Hippocampal formation (tissue), 2 donors: ENCODE results near the gene CCDC85B.

Experiments used
- DNase-seq, 2 donors: peaks; one replicate each; lab custom pipeline; 2025; lab: John Stamatoyannopoulos, UW

CCDC85B gene

DNA sequence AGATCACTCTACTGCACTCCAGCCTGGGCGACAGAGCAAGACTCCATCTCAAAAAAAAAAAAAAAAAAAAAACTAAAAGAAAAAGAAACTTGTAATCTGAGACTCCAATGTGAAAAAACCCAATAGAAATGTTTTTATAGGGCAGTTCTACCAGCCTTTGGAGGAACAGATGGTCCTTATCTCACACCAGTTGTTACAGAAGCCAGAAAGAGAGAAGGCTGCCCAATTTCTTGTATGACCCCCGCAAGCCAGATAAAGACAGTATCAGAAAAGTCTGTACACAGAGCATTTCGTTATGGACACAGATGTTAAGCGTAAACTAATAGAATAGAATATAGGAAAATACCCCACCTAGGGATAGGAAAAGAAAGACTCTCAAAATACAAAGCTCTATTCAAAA, 43.5 kb downstream of the CCDC85B start:
- DNase-seq: no peak

DNA sequence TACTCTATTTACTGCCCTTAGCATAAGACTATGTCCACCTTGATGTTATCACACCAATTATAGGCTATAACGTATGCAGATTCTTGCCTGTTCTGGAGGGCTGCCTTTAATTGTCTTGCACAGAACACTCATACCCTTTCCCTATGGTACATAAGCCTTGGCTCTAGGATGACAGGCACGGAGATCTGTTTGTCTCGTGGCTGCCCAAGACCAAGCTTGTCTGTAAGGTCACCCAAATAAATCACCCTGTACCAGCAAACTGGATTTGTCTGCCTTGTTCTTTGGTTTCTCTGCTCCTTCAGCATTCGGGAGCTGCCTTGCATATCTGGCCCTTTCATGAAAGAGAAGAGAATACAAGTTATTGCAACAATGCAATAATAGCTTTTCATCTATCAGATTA, 47.3 kb downstream of the CCDC85B start:
- no peak for DNase-seq
